Measurements from ENCODE around the gene NUP205. TPM values are rescaled to one million over a fixed set of nuclear protein-coding genes. Genes with fewer than 3 reads are reported as not detected.

Gene NUP205
- total RNA-seq, 1 experiment from 2014 or later, result 171 TPM

DNA sequence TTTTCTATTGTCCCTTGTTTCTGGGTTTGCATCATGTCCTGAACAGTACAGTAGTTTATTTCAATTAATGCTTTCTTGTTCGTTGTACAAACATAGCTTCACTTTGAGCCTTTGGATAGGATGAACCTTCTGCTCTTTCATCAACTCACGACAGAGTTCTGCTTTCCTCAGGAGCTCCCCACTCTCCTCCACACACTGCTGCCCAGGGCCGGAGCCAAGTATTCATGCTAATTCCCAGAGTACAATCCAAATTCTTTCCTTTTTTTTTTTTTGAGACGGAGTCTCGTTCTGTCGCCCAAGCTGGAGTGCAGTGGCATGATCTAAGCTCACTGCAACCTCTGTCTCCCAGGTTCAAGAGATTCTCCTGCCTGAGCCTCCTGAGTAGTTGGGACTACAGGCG is 7.5 kb upstream of the NUP205 start:
- ChIA-PET POLR2A (interaction anchor here (0.6 kb wide), 2 partner anchors 24 to 55 kb away, joined by 3 to 4 read pairs; no protein-coding TSS in a partner anchor), CTCF (no interaction called here)
- TF ChIP-seq NFATC4 (CRISPR knock-in tag; IDR thresholded peaks at IDR 0.05) (no peak), ERG (CRISPR knock-in tag; IDR thresholded peaks at IDR 0.05) (no peak), ESRRA (CRISPR knock-in tag; IDR thresholded peaks at IDR 0.05; ENCODE audit: borderline replicate concordance) (no peak), ZMAT4 (CRISPR knock-in tag; IDR thresholded peaks at IDR 0.05) (no peak), SP1 (CRISPR knock-in tag; conservative IDR thresholded peaks at IDR 0.05) (no peak), ZBTB43 (CRISPR knock-in tag; IDR thresholded peaks at IDR 0.05) (no peak), GRHL2 (CRISPR knock-in tag; IDR thresholded peaks at IDR 0.05; ENCODE audit: insufficient replicate concordance, severe bottlenecking) (no peak), FOXP4 (CRISPR knock-in tag; IDR thresholded peaks at IDR 0.05) (no peak), AFF4 (CRISPR knock-in tag; IDR thresholded peaks at IDR 0.05; ENCODE audit: borderline replicate concordance) (no peak), JAZF1 (CRISPR knock-in tag; IDR thresholded peaks at IDR 0.05) (no peak)
- TF ChIP-seq, protein P1, sequence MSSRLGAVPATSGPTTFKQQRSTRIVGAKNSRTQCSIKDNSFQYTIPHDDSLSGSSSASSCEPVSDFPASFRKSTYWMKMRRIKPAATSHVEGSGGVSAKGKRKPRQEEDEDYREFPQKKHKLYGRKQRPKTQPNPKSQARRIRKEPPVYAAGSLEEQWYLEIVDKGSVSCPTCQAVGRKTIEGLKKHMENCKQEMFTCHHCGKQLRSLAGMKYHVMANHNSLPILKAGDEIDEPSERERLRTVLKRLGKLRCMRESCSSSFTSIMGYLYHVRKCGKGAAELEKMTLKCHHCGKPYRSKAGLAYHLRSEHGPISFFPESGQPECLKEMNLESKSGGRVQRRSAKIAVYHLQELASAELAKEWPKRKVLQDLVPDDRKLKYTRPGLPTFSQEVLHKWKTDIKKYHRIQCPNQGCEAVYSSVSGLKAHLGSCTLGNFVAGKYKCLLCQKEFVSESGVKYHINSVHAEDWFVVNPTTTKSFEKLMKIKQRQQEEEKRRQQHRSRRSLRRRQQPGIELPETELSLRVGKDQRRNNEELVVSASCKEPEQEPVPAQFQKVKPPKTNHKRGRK (CRISPR knock-in tag; IDR thresholded peaks at IDR 0.05; ENCODE audit: borderline replicate concordance), result no peak
- TF ChIP-seq, protein P2, sequence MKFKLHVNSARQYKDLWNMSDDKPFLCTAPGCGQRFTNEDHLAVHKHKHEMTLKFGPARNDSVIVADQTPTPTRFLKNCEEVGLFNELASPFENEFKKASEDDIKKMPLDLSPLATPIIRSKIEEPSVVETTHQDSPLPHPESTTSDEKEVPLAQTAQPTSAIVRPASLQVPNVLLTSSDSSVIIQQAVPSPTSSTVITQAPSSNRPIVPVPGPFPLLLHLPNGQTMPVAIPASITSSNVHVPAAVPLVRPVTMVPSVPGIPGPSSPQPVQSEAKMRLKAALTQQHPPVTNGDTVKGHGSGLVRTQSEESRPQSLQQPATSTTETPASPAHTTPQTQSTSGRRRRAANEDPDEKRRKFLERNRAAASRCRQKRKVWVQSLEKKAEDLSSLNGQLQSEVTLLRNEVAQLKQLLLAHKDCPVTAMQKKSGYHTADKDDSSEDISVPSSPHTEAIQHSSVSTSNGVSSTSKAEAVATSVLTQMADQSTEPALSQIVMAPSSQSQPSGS (CRISPR knock-in tag; IDR thresholded peaks at IDR 0.05; ENCODE audit: borderline replicate concordance, low read depth), result no peak
- TF ChIP-seq, protein P3, sequence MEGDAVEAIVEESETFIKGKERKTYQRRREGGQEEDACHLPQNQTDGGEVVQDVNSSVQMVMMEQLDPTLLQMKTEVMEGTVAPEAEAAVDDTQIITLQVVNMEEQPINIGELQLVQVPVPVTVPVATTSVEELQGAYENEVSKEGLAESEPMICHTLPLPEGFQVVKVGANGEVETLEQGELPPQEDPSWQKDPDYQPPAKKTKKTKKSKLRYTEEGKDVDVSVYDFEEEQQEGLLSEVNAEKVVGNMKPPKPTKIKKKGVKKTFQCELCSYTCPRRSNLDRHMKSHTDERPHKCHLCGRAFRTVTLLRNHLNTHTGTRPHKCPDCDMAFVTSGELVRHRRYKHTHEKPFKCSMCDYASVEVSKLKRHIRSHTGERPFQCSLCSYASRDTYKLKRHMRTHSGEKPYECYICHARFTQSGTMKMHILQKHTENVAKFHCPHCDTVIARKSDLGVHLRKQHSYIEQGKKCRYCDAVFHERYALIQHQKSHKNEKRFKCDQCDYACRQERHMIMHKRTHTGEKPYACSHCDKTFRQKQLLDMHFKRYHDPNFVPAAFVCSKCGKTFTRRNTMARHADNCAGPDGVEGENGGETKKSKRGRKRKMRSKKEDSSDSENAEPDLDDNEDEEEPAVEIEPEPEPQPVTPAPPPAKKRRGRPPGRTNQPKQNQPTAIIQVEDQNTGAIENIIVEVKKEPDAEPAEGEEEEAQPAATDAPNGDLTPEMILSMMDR (IDR thresholded peaks at IDR 0.05), result no peak
- TF ChIP-seq, protein P4, sequence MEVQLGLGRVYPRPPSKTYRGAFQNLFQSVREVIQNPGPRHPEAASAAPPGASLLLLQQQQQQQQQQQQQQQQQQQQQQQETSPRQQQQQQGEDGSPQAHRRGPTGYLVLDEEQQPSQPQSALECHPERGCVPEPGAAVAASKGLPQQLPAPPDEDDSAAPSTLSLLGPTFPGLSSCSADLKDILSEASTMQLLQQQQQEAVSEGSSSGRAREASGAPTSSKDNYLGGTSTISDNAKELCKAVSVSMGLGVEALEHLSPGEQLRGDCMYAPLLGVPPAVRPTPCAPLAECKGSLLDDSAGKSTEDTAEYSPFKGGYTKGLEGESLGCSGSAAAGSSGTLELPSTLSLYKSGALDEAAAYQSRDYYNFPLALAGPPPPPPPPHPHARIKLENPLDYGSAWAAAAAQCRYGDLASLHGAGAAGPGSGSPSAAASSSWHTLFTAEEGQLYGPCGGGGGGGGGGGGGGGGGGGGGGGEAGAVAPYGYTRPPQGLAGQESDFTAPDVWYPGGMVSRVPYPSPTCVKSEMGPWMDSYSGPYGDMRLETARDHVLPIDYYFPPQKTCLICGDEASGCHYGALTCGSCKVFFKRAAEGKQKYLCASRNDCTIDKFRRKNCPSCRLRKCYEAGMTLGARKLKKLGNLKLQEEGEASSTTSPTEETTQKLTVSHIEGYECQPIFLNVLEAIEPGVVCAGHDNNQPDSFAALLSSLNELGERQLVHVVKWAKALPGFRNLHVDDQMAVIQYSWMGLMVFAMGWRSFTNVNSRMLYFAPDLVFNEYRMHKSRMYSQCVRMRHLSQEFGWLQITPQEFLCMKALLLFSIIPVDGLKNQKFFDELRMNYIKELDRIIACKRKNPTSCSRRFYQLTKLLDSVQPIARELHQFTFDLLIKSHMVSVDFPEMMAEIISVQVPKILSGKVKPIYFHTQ (CRISPR knock-in tag; IDR thresholded peaks at IDR 0.05), result no peak
- TF ChIP-seq, protein P5, sequence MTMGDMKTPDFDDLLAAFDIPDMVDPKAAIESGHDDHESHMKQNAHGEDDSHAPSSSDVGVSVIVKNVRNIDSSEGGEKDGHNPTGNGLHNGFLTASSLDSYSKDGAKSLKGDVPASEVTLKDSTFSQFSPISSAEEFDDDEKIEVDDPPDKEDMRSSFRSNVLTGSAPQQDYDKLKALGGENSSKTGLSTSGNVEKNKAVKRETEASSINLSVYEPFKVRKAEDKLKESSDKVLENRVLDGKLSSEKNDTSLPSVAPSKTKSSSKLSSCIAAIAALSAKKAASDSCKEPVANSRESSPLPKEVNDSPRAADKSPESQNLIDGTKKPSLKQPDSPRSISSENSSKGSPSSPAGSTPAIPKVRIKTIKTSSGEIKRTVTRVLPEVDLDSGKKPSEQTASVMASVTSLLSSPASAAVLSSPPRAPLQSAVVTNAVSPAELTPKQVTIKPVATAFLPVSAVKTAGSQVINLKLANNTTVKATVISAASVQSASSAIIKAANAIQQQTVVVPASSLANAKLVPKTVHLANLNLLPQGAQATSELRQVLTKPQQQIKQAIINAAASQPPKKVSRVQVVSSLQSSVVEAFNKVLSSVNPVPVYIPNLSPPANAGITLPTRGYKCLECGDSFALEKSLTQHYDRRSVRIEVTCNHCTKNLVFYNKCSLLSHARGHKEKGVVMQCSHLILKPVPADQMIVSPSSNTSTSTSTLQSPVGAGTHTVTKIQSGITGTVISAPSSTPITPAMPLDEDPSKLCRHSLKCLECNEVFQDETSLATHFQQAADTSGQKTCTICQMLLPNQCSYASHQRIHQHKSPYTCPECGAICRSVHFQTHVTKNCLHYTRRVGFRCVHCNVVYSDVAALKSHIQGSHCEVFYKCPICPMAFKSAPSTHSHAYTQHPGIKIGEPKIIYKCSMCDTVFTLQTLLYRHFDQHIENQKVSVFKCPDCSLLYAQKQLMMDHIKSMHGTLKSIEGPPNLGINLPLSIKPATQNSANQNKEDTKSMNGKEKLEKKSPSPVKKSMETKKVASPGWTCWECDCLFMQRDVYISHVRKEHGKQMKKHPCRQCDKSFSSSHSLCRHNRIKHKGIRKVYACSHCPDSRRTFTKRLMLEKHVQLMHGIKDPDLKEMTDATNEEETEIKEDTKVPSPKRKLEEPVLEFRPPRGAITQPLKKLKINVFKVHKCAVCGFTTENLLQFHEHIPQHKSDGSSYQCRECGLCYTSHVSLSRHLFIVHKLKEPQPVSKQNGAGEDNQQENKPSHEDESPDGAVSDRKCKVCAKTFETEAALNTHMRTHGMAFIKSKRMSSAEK (CRISPR knock-in tag; IDR thresholded peaks at IDR 0.05; ENCODE audit: borderline replicate concordance), result no peak

More for the DNA sequence above, 7.5 kb upstream of the NUP205 start:
- no peaks in the 10 kb centered on the region for H3K9me3 Mint-ChIP-seq
- no peaks in the 10 kb centered on the region for H3K36me3 Mint-ChIP-seq
- H3K4me3 Mint-ChIP-seq, result no peak overlapping the region
- DNase-seq (ENCODE audit: low spot score) (no peak), ATAC-seq (no peak)
- no peak overlapping the region for H3K27ac Mint-ChIP-seq
- H3K27me3 Mint-ChIP-seq (ENCODE audit: low read depth), result no peaks in the 10 kb centered on the region
- H3K4me1 Mint-ChIP-seq, result no peaks in the 10 kb centered on the region

Data from WTC11 (cell line).